T1000 (cell line): Measurements from ENCODE around the gene PDK4.
"Not testable (repeated sequence)": the region's sequence is repeated elsewhere in the genome, so short reads cannot be mapped to it uniquely, and the experiment has no call there.

Experiments used
- DNase-seq: peaks from one replicate; lab custom pipeline; 2025; ENCODE audit warnings: mixed read lengths; lab: John Stamatoyannopoulos, UW

Gene PDK4

DNA sequence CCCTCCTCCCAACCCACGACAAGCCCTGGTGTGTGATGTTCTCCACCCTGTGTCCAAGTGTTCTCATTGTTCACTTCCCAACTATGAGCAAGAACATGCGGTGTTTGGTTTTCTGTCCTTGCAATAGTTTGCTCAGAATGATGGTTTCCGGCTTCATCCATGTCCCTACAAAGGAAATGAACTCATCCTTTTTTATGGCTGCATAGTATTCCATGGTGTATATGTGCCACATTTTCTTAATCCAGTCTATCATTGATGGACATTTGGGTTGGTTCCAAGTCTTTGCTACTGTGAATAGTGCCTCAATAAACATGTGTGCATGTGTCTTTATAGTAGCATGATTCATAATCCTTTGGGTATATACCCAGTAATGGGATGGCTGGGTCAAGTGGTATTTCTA is 8.5 kb upstream of the PDK4 start:
- not testable (repeated sequence) for DNase-seq

DNA sequence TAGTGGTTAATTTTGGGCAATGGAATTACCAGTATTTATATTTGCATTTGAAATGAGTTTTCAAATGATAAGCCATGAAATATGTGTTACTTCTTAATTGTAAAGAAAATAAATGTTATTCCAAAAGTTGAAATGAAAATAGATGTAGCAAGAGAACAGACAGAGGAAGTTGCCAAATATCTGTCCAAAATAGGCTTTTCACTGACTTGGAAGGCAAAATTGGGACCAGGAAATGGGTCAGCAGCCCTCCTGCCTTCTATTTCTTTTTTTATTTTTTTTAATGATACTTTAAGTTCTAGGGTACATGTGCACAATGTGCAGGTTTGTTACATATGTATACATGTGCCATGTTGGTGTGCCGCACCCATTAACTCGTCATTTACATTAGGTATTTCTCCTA is 8.1 kb upstream of the PDK4 start:
- not testable (repeated sequence) for DNase-seq

DNA sequence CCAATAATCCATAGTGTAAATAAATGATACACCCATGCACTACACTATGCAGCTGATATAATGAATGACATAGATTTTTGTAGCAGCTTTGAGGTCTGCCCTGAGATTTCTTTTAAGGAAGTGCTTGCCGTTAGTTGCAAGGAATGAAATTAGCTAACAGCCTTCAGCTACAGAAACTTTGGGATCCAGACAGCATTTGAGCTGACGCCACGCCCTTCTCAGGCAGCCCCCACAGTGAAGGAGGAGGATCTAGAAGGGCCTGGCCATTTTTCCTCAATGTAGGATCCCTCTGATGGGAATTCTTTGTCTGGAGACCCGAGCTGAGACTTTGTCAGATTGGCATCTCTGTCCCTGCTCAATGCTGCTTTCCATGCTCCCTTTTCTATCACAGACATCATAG is 6.1 kb upstream of the PDK4 start:
- no peak for DNase-seq

DNA sequence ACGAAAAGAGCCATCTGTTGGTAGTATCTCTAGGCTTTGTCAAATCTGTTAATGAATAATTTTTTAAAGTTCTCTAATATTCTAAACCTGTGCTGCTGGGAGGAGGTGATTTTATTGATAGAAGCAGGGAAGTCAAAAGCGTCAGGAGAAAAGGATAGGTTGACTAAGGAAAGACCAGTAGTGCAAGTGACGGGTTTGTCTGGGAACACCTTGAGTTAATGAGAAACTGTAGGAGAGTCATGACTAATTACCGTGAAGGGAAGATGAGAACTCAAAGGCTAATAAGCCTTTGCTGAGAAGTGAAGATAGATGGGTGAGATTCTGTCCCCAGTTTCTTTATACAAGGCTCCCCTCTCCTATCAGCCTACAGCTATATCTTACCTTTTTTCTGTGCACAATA is 5.0 kb upstream of the PDK4 start:
- no peak for DNase-seq

DNA sequence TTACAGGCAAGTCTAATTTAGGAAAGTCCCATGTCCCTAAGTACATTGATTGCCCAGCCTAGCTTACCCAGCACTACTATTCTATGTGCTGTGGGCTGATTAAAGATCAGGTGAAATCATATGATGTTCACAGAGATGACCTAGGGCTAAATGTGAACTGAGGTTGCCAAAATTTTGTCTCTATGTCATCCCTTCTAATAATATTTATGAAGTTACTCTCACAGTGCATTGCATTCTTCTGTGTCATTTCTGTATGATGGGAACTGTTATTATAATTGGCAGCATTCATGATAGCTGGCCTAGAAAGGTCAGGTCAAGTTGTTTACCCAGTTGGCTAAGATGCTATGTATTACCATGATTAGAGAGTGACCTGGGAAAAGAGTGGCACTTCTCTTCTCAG is 2.8 kb upstream of the PDK4 start:
- DNase-seq = no peak

DNA sequence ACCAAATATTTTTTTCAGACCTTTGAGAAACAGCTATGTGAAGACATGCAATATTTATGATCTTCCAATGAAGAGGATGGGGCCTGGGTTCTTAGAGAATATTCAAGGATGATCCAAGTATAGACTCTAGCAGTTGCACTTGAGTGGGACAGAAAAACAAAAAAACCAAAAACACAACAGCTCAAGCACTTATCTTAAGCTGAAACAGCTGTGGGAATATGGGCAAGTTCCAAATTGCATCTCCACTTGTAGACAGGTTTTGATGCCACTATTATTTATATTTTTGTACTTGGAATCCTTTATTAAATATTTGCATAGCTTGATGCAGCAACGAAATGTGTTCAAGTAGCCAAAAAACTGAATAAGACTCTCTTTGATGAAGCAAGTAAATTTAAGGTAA is 2.2 kb upstream of the PDK4 start:
- no peak for DNase-seq

DNA sequence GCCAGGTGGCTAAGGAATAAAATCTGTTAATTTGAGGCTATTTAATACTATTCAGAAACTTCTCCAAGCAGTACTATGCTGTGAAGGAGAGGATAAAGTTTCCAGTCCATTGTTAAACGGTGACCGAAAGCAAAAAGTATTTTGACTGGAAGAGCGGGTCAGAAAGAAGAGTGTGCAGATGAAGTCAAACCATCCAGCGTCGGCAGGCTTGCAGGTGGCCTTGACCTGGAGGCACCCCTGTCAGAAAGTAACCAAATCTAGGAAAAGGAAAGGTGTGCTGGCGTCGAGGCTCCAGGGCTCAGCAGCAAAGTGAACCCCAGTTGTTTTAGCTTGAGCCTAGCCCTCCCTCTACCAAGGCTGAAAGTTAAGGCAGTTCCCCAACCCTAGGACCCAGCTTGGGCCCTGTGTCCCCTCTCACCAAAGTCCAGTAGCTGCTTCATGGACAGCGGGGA is 544 bp downstream of the PDK4 start:
- no peak for DNase-seq

DNA sequence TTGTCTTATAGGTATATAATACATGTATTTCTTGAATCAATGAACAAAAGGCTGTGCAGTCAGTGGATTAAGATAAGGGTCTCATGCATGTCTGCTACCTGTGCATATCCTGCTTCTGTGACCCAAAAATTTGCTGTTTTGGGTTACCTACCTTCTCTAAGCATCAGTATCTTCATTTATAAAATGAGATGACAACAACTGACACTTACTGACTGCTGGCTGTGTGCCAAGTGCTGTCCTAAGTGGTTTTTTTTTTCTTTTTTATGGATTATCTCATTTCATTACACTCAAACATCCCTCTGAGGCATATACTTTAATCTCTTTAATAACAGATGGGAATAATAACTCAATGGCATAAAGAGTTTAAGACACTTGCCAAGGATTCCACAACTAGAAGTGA is 2.1 kb downstream of the PDK4 start:
- DNase-seq = no peak

DNA sequence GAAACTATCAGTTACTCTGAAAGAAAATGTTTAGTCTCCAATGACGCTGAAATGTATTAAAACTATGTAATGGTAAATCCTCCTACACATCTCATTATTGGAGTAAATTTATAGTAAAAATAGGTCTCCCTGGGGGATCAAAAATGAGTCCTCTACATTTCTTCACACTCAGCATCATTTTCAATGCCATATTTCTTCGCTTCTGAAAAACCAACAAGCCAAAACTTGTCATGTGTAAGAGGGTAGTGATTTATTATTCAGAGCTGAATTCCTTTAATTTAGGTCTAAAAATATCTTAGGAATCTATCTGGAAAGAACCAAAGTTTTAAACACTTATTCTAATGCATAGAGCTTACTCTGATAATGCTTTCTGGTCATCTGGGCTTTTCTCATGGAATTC is 3.0 kb downstream of the PDK4 start:
- DNase-seq = no peak

DNA sequence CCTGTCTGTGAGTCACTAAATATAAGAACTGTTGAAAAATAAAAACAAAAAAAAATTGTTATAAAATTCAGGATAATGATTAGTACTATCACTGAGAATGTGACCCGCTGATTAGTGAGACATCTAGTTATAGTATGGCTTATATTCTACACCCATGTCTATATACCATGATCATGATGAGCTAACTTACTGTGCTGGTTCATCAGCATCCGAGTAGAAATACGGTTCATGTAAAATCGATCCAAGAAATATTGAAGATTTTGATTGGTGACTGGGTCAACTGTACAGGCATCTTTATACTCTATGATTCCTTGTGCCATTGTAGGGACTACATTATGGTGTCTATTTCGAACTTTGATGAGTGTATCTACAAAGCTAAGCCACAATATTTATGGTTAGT is 3.7 kb downstream of the PDK4 start:
- no peak for DNase-seq

DNA sequence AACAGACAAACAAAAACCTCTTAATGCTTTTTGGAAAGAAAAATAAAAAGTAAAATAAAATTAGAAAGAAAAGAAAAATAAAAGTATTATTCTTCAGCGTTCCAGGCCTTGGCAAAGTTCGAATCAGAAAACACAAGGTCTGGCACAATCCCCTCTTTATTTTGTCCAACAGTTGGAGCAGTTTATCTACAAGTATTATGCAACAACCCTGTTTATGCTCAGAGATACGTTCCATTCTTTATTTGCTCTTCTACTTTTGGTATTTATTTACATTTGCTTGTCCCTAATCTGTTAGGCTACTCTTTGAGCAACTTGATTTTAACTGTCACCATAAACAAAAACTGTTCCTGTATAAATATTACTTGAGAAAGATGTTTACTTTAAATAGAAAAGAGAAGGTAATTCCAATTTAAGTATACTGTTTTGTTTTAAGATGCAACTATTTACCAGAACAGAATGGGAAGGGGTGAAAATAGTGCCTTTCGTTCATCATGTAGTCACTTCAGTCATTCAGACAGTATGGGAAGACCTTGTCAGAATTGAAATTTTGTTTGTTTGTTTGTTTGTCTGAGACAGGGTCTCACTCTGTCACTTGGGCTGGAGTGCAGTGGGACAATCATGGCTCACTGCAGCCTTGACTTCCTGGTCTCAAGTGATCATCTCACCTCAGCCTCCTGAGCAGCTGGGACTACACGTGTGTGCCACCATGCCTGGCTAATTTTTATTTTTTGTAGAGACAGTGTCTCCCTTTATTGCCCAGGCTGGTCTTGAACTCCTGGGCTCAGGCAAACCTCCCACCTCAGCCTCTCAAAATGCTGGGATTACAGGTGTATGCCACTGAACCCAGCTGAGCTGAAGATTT is 5.7 kb downstream of the PDK4 start:
- no peak for DNase-seq

DNA sequence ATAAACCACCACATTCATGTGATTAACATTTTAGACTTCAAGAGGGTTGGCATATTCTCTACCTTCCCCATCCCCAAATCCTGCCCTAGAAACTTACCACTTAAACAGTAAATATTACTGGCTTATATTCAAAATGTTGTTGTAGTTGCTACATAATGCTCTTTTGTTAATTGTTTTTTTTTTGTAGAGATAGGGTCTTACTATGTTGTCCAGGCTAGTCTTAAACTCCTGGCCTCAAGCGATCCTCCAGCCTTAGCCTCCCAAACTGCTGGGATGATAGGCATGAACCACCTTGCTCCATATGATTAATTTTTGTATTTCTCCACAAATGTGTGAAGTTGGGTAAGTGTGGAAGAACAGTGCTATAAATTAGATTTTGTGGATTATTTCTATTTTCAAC is 6.5 kb downstream of the PDK4 start:
- DNase-seq = no peak

DNA sequence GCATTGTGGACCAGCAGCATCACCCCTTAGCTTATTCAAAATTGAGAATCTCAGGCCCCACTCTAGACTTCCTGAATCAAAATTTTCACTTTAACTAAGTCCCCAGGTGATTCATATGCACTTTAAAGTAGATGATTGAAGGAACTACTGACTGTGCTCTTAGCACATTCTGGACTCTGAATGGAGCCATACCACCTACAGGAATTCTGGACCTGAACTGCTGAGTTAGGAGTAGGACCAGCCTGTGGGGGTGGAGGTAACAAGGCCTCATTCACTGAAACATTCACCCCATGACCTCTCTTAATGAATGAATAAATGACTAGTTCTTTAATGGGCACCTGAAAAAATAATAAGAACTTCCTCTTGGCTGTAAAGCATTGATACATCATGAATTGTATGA is 7.3 kb downstream of the PDK4 start:
- no peak for DNase-seq

DNA sequence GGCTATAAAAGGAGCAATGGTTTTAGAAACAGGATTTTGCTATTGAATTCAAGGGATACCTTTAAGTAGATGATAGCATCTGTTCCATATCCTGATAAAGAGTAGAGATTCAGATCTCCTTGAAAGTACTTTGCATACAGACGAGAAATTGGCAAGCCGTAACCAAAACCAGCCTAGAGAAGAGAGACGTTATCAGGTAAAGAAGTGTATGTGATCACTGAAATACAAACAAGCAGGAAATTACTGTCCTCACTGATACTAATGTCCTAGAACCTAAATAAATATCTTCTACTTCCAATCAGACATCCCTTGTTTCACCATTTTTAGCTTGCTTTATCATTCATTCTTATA is 9.4 kb downstream of the PDK4 start:
- DNase-seq = no peak

DNA sequence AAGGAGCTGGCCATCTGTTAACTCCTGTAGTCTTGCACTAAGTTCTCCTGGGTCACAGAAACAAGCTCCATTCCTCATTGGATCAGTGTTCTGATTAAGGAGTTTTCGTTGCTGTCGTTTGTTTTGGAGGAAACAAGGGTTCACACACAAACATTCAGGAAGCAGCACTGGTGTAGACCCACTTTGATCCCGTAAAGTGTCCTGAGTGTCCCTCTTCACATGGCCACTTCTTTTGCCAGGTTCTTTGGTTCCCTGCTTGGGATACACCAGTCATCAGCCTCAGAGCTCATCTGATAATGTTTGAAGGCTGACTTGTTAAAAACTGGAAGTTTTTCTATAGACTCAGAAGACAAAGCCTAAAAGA is 10.9 kb downstream of the PDK4 start:
- no peak for DNase-seq

DNA sequence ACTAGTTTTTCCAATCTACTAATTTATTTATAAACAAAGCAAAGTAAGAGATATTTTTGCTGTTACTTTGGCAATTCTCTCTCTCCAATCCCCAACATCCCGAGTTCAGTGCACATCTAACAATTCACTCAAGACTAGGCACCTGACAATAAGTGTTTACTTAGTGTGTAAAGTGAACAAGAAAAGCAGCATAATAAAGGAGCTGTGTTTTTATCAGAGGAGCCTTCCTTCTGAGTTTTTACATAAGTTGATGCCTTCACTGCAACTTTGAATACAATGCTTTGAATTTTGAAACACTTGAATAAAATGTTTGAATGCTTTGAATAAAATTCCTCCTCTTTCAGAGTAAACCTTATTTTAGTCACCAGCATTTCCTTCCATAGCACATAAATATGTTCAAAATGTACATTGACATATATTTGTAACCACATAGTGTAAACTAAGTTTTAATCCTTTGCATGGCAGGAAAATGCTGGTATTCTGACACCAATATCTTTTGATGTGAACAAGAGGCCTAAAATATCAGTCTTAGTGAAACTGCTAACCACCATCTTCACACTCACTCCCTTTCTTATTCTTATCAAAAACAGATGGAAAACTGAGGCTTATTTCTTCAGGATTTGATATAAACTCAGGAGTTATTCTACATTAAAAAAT is 11.4 kb downstream of the PDK4 start:
- DNase-seq = no peak

DNA sequence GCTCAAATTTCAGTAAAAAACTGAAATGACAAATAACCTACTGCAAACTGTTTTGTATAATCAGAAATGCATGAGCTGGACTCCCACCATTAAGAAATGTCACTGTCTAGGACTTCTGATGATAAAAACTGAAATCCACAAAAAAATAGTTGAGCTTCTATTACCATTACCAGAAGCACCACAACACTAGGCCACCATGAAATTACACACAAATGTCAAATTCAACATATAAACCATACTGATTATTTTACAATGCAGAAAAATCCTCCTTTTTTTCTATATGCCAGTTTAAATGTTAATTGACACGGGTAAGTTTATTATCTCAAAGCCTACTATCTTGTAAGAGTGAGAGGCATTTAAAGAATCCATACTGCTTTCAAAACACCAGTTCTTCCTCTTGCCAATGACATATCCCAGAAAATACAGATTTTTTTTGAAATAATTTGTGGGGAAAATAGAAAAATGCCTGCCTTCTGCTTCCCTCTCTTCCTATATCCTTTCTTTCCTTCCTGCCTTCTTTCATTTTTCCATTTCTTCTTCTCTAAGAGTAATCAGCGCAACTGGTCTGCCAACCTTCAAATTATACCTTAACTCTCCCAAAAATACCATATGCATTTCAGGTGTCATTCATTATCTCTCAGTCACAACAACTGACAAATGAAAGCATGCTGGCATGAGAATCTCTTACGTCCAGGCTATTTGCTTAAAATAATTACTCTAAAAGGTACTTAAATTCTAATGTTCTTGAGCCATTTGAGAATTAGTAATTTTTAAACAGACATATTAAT is 12.3 kb downstream of the PDK4 start:
- no peak for DNase-seq

DNA sequence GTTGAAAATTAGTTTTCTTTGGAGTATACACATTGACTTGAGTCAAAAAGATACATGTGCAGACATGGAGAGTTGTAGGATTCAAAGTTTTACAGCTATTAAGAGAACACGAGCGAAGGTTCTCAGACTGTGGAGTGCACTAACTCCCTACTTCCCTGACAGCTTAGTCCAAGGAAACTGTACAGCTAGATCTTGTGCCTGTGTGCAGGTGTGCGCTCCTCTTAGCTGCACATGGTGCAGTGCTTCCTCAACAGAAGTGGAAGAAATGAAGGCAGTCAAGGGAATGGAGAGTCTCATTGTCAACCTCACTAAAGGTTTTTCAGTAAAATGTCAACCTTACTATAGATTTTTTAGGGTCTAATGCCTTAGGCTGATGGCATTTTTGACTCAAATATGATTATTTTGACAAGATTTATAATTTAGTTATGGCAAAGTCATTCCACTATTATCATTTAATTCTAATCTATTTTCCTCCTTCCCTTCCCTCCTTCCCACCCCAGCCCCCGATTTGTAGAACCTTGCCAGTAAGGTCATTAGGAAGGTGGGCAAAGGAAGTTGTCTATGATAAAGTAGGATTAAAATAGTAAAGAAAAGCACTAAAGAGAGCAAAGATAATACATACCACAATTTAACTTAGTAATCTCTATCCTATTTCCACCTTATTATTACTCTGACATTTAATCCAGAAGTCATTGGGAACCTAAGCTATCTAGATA is 13.6 kb downstream of the PDK4 start:
- no peak for DNase-seq

DNA sequence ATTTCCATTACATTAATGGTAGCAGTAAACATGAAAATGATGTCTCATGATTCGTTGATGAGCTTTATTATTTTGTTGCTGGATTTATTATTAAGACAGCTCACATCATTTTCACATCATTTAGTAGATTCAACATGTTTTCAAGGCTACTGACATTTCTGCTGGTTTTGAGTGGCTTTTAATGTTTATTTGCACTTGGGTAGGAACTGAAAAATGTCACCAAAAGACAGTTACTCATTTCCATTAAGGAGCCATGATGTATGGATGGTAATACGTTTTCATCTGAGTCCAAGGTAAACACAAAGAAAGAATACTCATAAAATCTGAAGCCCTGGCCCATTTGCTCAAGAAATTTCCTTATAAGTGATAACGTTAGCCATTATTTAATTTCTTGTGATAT is 14.8 kb downstream of the PDK4 start:
- DNase-seq = no peak

DNA sequence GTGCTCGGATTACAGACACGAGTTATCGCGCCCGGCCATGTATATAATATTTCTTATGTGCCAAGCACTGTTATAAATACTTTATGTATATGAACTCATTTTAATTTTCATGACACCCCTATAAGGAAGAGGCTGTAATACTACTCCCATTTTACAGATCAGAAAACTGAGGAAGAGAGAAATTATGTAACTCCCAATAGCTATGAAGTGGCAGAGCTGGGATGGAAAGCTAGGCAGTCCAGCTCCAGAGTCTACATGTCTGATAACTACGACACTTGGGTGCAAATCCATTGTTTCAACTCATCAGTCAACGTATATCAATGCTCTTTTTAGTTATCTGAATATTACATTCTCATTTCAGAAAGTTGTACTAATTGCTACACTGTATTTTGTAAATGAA is 17.0 kb downstream of the PDK4 start:
- no peak for DNase-seq

DNA sequence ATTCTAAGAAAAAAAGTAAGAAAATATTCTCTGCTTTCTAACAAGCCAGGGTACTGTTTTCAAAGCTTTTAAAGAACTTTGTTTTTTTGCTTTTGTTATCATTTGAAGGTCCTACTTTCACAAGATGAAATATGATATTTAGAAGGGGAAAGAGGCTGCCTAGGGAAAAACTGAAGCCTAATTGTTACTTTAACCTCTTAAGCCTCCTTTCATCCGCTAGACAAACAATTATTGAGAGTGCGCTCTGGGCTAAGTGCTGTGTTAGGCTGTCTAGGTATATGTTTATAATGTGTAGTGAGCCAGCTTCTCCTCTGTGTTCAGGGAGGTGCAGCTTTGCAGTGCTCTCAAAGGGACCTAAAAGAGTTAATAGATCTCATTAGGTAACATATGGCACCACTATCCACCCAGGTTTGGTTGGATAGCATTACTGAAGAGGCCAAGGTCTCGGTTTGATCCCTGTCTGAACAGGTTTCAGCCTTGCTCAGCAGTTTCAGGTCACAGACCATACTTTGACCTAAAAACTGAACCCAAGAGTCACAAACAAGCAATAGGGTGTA is 17.9 kb downstream of the PDK4 start:
- no peak for DNase-seq

DNA sequence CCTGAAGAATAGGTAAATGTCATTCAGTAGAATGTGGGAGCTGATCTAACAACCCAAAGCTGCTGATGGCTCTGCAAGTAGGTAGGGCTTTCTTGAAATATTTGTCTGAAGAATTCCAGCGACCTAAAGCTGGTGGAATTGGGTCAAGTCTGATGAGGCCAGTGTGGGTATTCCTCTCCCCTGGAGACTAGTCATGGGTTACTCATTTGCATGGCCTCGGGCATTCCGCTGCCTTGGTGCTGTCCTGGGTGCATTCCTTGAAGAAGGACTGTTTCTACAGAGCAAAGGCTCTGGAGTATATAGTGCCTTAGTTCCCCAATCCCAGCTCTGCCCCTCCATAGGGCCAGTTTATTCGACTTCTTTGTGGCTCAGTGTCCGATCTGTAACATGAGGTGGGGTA is 19.2 kb downstream of the PDK4 start:
- peak; percentile 43 for DNase-seq
